SH-SY5Y (cell line): Measurements from ENCODE around the gene HABP2.

Source experiments
- GATA2 ChIP-seq: IDR thresholded peaks from 2 replicates; pipeline ENCODE4 v1.6.1; 2011; ENCODE audit warnings: mild to moderate bottlenecking, low read depth, low read length
- GATA3 ChIP-seq: IDR thresholded peaks from 2 replicates; pipeline ENCODE4 v1.6.1; 2011; ENCODE audit warnings: low read depth, mild to moderate bottlenecking, low read length, moderate library complexity

DNA sequence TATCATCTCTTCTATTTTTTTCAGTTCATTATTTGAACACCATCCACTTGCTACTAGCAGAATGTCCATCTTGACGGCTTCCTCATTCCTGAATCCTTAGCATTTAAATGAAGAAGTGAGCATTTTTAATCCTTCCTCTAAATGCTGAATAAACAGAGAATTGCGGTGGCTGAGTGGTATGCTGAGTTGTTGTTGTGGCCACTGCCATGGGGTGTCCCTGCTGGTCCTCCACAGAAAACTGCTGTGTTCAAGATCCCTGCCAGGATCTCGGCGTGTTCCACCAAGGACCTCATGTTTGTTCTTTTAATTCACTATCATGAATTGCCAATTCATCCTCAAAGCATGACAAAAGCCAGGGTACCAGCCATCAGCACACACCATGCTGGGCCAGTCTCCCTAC, 48.9 kb upstream of the HABP2 start:
- TF ChIP-seq GATA2 (no peak), GATA3 (no peak)
